GM19238 (cell line): ENCODE measurements around the gene TMEM219.
"Not testable (repeated sequence)": the region's sequence is repeated elsewhere in the genome, so short reads cannot be mapped to it uniquely, and the experiment has no call there.

ENCODE experiments used
- DNase-seq: peaks from one replicate; pipeline ENCODE4 v3.0.0; 2011; ENCODE audit warnings: low spot score; ENCODE audit not compliant: insufficient read length

TMEM219 gene

DNA sequence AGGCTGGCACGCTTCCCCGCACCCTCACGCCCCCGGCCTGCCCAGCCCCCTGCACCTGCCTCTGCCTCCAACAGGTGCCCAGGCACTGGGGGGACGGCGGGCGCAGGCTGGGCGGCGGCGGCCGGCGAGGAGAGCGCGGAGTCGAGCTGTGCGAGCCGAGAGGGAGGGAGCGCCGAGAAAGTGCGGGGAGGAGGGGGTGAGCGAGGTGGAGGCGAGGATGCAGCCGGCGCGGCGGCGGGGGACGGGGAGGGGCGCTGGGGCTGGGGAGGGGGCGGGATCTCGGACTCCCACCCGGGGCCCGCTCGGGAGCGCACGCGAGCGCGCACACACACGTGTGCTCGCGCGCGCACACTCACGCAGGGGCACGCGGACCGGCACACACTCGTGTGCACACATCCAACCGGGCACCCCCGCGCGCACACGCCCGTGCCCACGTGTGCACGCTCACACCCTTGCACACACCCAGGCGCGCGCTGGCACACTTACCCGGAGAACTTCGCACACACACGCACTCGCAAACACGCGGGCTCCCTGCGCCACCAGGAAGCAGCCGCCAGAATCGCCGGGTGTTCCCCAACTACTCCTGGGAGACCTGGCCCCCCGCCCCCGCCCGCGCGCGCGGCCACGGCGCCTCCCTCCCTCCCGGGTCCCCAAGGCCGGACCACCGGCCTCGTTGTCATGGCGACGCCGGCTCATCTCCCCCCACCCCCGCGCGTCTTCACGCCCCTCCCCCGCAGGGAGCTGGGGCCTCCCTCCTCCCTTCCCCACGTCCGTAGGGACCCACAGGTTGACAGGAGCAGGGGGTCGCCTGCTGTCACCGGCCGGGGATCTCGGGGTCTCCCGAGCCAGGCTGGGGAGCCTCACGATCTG lies 49.2 kb downstream of the TMEM219 start, which contains the start of gene DOC2A:
Gene DOC2A (minus strand): TSS at position 184 of the 870 bp plus-strand sequence. CDS start 805 bp downstream, outside the sequence.
- no peak for DNase-seq

DNA sequence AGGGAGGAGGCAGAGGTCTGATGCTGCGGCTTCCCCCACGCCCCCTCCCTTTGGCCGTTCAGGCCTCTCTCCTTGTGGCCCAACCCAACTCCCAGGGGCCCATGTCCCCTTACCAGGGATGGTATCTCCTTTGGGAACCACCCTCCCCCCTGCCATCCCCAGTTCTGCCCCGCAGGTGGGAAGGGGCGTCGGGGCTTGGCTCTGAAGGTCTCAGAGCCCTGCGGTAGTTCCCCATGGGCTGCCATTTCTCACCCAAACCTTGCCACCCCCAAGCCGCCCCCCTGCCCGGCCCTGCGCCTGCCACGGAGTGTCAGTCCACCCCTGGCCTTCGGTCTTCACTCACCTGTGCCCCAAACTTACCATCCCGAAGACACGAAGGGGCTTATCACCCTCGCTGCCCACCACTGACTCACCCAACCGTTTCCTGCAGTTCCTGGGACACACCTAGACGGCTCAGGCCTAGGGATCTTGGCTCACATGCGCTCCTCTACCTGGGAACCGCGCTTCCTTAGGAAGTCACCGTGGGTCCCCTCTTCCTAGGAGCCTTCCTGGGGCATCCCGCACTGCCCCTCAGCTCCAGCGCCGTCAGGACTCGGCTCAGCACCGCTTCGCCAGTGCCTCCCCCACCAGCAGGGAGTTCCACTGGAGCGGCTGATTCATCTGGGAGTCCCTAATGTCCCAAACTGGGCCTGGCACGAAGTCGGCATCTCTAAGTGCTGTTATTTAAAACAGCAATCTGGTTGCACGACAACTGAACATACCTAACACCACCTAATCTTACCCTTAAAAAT lies 50.0 kb downstream of the TMEM219 start:
- DNase-seq, result no peak

DNA sequence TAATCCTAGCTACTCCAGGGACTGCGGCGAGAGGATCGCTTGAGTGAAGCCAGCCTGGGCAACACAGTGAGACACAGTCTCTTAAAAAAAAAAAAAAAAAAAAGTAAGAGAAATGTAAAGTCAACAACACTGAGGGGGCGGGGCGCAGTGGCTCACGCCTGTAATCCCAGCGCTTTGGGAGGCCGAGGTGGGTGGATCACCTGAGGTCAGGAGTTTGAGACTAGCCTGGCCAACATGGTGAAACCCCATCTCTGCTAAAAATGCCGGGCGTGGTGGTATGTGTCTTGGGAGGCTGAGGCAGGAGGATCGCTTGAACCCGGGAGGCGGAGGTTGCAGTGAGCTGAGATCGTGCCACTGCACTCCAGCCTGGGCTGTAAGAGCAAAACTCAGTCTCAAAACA lies 50.7 kb downstream of the TMEM219 start:
- DNase-seq, result not testable (repeated sequence)

DNA sequence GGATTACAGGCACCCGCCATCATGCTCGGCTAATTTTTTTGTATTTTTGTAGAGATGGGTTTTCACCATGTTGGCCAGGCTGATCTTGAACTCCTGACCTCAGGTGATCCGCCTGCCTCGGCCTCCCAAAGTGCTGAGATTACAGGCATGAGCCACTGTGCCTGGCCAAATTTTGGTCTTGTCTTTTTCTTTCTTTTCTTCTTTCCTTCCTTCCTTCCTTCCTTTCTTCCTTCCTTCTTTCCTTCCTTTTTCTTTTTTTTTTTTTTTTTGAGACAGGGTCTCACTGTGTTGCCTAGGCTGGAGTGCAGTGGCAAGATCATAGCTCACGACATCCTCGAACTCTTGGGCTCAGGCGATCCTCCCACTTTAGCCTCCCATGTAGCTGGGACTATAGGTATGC lies 53.6 kb downstream of the TMEM219 start:
- DNase-seq, result not testable (repeated sequence)

DNA sequence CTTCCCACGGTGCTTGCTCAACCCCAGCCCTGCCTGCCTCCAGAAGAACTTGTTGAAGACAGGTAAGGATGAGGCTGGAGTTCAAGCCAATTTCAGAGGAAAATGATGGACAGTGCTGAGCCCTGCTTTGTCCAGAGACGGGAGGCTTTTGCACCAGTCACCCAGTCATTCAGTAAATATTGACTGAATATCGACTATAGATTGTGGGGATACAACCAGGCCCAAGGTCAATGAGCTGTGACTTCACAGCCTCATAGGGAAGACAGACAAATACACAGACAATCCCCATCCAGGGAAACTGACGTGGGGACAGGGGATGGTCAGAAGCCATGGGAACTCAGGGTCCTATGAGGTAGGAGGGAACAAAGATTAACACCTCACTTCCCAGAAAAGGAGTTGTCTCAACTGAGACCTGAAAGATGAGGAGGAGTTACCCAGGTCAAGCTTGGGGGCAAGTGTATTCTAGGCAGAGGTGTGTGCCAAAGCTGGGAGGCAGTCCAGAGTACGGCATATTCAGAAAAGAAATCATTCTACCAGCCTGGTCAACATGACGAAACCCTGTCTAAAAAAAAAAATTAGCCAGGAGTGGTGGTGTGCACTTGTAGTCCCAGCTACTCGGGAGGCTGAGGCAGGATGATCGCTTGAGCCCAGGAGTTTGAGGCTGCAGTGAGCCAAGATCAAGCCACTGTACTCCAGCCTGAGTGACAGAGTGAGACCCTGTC lies 54.8 kb downstream of the TMEM219 start:
- DNase-seq, result no peak

DNA sequence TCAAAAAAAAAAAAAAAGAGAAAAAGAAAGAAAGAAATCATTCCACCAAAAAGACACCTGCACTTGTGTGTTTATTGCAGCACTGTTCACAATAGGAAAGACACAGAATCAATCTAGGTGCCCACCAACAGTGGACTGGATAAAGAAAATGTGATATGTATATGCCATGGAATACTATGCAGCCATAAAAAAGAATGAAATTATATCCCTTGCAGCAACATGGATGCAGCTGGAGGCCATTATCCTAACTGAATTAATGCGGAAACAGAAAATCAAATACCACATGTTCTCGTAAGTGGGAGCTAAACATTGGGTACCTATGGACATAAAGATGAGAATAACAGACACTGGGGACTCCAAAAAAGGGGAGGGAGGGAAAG lies 55.4 kb downstream of the TMEM219 start:
- DNase-seq, result no peak

DNA sequence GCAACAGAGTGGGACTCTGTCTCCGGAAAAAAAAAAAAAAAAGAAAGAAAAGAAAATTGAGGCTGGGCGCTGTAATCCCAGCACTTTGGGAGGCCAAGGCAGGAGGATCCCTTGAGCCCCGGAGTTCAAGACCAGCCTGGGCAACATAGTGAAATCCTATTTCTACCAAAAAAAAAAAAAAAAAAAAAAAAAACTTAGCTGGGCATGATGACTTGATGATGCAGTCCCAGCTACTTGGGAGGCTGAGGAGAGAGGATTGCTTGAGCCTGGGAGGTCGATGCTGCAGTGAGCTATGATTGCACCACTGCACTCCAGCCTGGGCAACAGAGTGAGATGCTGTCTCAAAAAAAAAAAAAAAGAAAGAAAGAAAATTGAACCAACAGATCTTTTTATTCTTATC lies 56.1 kb downstream of the TMEM219 start:
- DNase-seq, result not testable (repeated sequence)

DNA sequence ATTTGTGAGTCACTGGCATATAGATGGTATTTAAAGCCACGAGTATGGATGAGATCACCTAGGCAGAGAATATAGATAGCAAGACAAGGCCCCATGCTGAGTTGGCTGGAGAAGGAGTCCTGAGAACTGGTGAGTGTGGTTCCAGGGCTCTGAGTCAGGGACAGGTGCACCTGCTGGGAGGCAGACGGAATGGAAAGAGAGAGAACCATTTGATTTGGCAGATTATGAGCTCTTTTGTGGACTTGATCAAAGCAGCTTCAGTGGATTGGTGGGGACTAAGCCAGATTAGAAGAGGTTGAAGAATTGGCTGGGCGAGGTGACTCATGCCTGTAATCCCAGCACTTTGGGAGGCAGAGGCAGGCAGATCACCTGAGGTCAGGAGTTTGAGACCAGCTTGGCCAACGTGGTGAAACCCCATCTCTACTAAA lies 56.9 kb downstream of the TMEM219 start:
- no peak for DNase-seq
